Measurements from ENCODE around the gene GTPBP10.

GTPBP10 gene

DNA sequence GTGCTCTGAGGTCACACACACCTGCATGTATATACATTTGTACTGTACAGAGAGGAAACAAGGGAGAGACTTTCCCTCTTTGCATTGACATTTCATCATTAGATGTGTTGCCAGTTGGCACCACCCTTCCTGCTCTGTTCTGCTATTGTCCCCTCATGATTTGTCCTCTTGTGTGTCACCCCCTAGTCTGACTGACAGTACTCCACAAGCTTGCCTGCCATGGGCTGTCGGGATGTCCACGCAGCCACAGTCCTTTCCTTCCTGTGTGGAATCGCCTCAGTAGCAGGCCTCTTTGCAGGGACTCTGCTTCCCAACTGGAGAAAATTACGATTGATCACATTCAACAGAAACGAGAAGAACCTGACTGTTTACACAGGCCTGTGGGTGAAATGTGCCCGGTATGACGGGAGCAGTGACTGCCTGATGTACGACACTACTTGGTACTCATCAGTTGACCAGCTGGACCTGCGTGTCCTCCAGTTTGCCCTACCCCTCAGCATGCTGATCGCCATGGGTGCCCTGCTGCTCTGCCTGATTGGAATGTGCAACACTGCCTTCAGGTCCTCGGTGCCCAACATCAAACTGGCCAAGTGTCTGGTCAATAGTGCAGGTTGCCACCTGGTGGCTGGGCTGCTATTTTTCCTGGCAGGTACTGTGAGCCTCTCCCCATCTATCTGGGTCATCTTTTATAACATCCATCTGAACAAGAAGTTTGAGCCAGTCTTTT is 66.1 kb downstream of the GTPBP10 start:
- H4K20me1 ChIP-seq (ENCODE audit: insufficient read depth, low read length) = no peaks in the 10 kb centered on the region
- H3K9me3 ChIP-seq (replicated peaks; ENCODE audit: insufficient read depth, low read length) = no peaks in the 10 kb centered on the region
- H3K79me2 ChIP-seq (ENCODE audit: low read length) = no peaks in the 10 kb centered on the region
- H3K27ac ChIP-seq (ENCODE audit: low read length) = no peak overlapping the region
- no peaks in the 10 kb centered on the region for H3K4me1 ChIP-seq (ENCODE audit: low read length)
- no peak overlapping the region for H3K4me3 ChIP-seq (ENCODE audit: low read length)
- H3K4me2 ChIP-seq (ENCODE audit: low read depth, low read length) = no peak overlapping the region
- peak; percentile 28 for DNase-seq
- H3K27me3 ChIP-seq (replicated peaks; ENCODE audit: insufficient read depth, low read length) = no peaks in the 10 kb centered on the region
- H3K9me2 ChIP-seq (replicated peaks; ENCODE audit: insufficient read depth, low read length) = no peaks in the 10 kb centered on the region
- H3K9ac ChIP-seq (ENCODE audit: low read length) = no peak overlapping the region
- H3K36me3 ChIP-seq (replicated peaks; ENCODE audit: insufficient read depth, low read length) = no peaks in the 10 kb centered on the region
- no peaks in the 10 kb centered on the region for H3F3A ChIP-seq (ENCODE audit: insufficient read depth, low read length)
- no peak for TF ChIP-seq EZH2phosphoT487 (IDR thresholded peaks at IDR 0.05; ENCODE audit: low read length)
- TF ChIP-seq, protein P1, sequence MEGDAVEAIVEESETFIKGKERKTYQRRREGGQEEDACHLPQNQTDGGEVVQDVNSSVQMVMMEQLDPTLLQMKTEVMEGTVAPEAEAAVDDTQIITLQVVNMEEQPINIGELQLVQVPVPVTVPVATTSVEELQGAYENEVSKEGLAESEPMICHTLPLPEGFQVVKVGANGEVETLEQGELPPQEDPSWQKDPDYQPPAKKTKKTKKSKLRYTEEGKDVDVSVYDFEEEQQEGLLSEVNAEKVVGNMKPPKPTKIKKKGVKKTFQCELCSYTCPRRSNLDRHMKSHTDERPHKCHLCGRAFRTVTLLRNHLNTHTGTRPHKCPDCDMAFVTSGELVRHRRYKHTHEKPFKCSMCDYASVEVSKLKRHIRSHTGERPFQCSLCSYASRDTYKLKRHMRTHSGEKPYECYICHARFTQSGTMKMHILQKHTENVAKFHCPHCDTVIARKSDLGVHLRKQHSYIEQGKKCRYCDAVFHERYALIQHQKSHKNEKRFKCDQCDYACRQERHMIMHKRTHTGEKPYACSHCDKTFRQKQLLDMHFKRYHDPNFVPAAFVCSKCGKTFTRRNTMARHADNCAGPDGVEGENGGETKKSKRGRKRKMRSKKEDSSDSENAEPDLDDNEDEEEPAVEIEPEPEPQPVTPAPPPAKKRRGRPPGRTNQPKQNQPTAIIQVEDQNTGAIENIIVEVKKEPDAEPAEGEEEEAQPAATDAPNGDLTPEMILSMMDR (IDR thresholded peaks at IDR 0.05; ENCODE audit: low read length) = peak; percentile 48
- no peak overlapping the region for H2AFZ ChIP-seq (ENCODE audit: low read length)

DNA sequence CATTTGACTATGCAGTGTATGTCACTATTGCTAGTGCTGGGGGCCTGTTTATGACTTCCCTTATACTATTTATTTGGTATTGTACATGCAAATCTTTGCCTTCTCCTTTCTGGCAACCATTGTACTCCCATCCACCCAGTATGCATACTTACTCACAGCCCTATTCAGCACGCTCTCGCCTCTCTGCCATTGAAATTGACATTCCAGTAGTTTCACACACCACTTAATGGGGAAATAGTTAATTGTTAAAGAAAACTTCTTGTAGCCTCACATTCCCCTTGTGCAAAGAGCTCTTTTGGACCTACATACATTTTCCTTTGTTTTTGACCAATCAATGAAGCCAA is 66.6 kb downstream of the GTPBP10 start:
- Histone ChIP-seq H3K79me2 (ENCODE audit: low read length) (no peaks in the 10 kb centered on the region), H3F3A (ENCODE audit: insufficient read depth, low read length) (no peaks in the 10 kb centered on the region), H4K20me1 (ENCODE audit: insufficient read depth, low read length) (no peaks in the 10 kb centered on the region), H3K9ac (ENCODE audit: low read length) (no peak overlapping the region), H3K9me3 (replicated peaks; ENCODE audit: insufficient read depth, low read length) (no peaks in the 10 kb centered on the region), H3K4me1 (ENCODE audit: low read length) (no peaks in the 10 kb centered on the region), H2AFZ (ENCODE audit: low read length) (no peak overlapping the region), H3K27me3 (replicated peaks; ENCODE audit: insufficient read depth, low read length) (no peaks in the 10 kb centered on the region), H3K4me3 (ENCODE audit: low read length) (no peak overlapping the region), H3K36me3 (replicated peaks; ENCODE audit: insufficient read depth, low read length) (no peaks in the 10 kb centered on the region), H3K4me2 (ENCODE audit: low read depth, low read length) (no peak overlapping the region), H3K9me2 (replicated peaks; ENCODE audit: insufficient read depth, low read length) (no peaks in the 10 kb centered on the region), H3K27ac (ENCODE audit: low read length) (no peak overlapping the region)
- DNase-seq = no peak
- TF ChIP-seq EZH2phosphoT487 (IDR thresholded peaks at IDR 0.05; ENCODE audit: low read length) (no peak), EZH2 (optimal IDR thresholded peaks at IDR 0.05; ENCODE audit: low read depth, low read length) (no peak)
- TF ChIP-seq, protein P1 (IDR thresholded peaks at IDR 0.05; ENCODE audit: low read length) = no peak

DNA sequence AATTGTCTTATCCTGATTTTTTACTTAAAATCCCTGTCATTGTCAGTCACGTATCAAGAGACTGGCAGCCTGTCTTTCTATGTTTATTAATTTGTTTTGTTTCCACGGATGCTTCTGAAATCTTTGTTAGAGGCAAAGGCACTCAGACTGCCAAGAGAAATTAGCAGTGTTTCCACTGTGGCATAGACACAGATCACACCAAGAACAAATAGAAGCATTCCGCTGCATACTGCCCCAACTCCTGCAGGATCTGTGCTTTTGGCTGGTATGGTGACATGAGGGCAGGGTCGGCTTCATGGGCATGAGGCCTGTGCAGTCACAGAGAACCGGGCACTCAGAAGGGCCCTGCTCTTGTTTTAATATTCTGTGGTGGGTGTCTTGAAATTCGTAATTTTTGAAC is 75.1 kb downstream of the GTPBP10 start:
- Histone ChIP-seq H4K20me1 (ENCODE audit: insufficient read depth, low read length) (no peaks in the 10 kb centered on the region), H2AFZ (ENCODE audit: low read length) (no peak overlapping the region), H3F3A (ENCODE audit: insufficient read depth, low read length) (peaks cover 4% of the 10 kb centered on the region; the same call in 1 of the 2 replicates)

More for the DNA sequence above, 75.1 kb downstream of the GTPBP10 start:
- Histone ChIP-seq H3K4me1 (ENCODE audit: low read length) (peaks cover 20% of the 10 kb centered on the region), H3K4me2 (ENCODE audit: low read depth, low read length) (no peak overlapping the region), H3K9me2 (replicated peaks; ENCODE audit: insufficient read depth, low read length) (no peaks in the 10 kb centered on the region), H3K27ac (ENCODE audit: low read length) (no peak overlapping the region), H3K36me3 (replicated peaks; ENCODE audit: insufficient read depth, low read length) (no peaks in the 10 kb centered on the region), H3K9ac (ENCODE audit: low read length) (no peak overlapping the region), H3K9me3 (replicated peaks; ENCODE audit: insufficient read depth, low read length) (no peaks in the 10 kb centered on the region), H3K79me2 (ENCODE audit: low read length) (no peaks in the 10 kb centered on the region), H3K4me3 (ENCODE audit: low read length) (no peak overlapping the region), H3K27me3 (replicated peaks; ENCODE audit: insufficient read depth, low read length) (no peaks in the 10 kb centered on the region)
- DNase-seq = no peak
- TF ChIP-seq EZH2phosphoT487 (IDR thresholded peaks at IDR 0.05; ENCODE audit: low read length) (no peak), EZH2 (optimal IDR thresholded peaks at IDR 0.05; ENCODE audit: low read depth, low read length) (no peak)
- TF ChIP-seq, protein P1 (IDR thresholded peaks at IDR 0.05; ENCODE audit: low read length) = no peak
